Head of caudate nucleus (tissue), 42 donors: ENCODE data around the gene HBA1.
A peak's percentile ranks its signal among the peaks of the same experiment; 100 is the strongest.
"Not testable (repeated sequence)": the region's sequence is repeated elsewhere in the genome, so short reads cannot be mapped to it uniquely, and the experiment has no call there.

Experiments
- DNase-seq, 42 donors: peaks; one replicate each; pipeline versions ENCODE4 v3.0.0 to v3.0.0-alpha.2; 2020 to 2021; ENCODE audit warnings: mixed read lengths in 7 of 42
- intact Hi-C: fragments of 100-400 bp; cut with DNase I; formaldehyde crosslinking; loops from one replicate; pipeline ENCODE4 v1.15.0; 2022

The HBA1 gene

GRCh38 chr16:154217-155030, 22.1 kb upstream of the HBA1 start:
- intact Hi-C loops, result no loop called here
- peak in 3 of 42 donors; percentile 13 to 40 (median 13) for DNase-seq

DNA sequence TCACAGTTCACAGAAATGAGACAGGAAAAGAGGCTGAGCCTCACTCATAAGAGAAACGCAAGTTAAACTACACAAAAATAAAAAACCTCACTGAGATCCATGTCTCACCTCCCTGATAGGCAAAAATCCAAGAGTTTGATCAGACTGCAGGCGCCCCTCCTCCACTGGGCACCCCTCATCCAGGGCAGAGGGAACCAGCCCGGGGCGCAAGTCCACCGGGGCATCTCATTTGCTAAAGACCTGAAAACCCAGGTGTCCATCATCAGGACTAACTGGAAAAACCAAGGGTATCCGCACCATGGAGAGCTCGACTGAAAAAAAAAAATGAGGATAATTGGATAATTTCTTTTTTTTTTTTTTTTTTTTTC, 21.5 kb upstream of the HBA1 start:
- intact Hi-C loops, result no loop called here
- DNase-seq, result peak in 1 of 42 donors; percentile 34

GRCh38 chr16:159136-159849, 17.2 kb upstream of the HBA1 start:
- intact Hi-C loops, result no loop called here
- DNase-seq, result no peak

DNA sequence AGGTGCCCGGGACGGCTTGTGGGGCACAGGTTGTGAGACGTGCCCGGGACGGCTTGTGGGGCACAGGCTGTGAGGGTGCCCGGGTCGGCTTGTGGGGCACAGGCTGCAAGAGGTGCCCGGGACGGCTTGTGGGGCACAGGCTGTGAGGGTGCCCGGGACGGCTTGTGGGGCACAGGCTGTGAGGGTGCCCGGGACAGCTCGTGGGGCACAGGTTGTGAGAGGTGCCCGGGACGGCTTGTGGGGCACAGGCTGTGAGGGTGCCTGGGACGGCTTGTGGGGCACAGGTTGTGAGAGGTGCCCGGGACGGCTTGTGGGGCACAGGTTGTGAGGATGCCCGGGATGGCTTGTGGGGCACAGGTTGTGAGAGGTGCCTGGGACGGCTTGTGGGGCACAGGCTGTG, 16.2 kb upstream of the HBA1 start:
- DNase-seq, intact Hi-C loops: not testable (repeated sequence)

DNA sequence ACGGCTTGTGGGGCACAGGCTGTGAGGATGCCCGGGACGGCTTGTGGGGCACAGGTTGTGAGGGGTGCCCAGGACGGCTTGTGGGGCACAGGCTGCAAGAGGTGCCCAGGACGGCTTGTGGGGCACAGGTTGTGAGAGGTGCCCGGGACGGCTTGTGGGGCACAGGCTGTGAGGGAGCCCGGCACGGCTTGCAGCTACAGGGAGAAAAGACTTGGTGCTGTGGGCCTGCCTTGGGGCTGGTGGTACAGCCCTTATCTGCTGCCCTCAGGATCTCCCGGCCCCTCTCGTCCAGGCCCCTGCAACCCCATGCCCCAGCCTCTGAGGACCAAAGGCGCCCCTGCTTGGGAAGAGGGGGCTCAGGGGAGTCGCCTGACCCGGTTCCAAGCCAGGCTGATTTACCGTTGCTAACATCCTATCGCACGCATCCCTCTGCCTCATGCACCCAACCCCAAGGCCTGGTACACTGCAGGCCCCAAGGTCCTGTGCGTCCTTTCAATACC, 15.7 kb upstream of the HBA1 start:
- no peak for DNase-seq
- intact Hi-C loops, result no loop called here

DNA sequence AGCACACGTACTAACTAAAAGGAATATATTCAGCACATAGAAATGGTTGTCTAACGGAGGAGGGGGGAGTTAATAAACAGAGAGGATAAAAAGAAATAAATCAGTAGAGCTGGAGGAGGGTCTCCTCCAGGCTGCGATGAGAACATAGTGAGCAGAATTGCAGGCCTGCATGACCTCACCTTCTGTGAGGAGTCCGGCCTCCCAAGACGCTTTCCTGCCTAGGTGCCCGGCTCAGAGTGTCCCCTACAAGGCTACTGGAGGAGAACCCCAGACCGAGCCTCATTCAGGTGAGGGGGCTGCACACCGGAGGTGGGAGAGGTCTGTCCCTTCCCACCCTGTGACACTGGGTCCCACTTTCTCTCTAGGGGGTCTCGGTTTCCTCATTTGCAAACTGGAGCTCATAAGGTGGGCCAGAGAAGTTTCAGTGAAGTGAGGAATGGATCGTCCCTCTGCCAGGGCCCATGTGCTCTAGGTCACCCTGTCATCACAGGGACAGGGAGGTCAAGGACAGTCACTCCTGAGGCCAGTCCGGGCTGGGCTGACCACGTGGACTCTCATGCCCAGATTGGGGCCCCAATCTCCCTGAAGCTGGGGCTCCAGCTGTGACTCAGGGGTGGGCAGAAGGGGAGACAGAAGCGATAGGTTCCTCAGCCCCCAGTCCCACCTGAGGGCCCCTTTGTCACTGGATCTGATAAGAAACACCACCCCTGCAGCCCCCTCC, 14.0 kb upstream of the HBA1 start:
- intact Hi-C loops, result no loop called here
- DNase-seq, result no peak

DNA sequence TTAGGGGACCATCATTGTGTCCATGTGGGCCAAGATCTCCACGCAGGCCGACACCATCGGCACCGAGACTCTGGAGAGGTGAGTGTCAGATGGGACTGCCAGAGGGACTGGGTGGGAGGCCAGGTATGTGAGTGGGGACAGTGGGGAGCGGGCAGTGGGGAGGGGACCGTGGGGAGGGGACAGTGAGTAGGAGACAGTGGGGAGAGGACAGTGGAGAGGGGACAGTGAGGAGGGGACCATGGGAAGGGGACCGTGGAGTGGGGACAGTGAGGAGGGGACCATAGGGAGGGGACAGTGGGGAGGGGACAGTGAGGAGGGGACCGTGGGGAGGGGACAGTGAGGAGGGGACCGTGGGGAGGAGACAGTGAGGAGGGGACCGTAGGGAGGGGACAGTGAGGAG, 13.3 kb upstream of the HBA1 start:
- DNase-seq, intact Hi-C loops: not testable (repeated sequence)

DNA sequence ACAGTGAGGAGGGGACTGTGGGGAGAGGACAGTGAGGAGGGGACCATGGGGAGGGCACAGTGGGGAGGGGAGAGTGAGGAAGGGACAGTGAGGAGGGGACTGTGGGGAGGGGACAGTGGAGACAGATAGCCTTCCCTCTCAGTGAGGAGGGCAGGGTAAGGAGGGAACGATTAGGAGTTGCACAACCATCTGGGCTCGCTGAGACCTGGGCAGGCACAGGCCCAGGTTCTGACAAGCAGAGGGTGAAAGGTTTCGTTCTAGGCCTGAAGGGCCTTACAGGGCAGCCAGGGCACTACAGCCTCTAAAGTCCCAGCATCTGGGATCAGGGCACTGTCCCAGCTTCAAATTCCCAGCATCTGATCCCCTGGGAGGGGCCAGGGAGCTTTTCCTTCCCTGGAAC, 12.8 kb upstream of the HBA1 start:
- DNase-seq, intact Hi-C loops: not testable (repeated sequence)

DNA sequence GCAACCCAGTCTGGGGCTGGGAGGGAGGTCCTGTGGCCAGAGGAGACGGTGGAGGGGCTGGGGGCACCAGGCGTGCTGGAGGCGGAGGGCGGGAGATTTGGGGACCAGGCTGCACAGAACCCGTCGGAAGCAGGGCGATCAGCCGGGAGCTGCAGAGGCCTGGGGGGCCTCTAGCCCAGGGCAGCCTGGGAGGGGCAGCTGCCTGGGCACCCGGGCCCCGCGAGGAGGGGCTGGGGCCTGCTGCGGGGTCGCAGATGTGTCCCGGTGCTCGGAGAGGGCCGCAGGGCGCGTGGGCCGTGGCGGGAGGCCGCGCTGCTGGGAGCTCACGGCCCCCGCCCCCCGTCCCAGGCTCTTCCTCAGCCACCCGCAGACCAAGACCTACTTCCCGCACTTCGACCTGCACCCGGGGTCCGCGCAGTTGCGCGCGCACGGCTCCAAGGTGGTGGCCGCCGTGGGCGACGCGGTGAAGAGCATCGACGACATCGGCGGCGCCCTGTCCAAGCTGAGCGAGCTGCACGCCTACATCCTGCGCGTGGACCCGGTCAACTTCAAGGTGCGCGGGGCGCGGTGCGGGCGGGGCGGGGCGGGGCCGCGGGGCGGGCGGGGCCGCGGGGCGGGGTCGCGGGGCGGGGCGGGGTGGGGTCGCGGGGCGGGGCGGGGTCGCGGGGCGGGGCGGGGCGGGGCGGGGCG, 12.2 kb upstream of the HBA1 start:
- DNase-seq, intact Hi-C loops: not testable (repeated sequence)

- DNase-seq, result no peak
- intact Hi-C loops, result no loop called here
Measured at GRCh38 chr16:164827-165538, 11.5 kb upstream of the HBA1 start.

DNA sequence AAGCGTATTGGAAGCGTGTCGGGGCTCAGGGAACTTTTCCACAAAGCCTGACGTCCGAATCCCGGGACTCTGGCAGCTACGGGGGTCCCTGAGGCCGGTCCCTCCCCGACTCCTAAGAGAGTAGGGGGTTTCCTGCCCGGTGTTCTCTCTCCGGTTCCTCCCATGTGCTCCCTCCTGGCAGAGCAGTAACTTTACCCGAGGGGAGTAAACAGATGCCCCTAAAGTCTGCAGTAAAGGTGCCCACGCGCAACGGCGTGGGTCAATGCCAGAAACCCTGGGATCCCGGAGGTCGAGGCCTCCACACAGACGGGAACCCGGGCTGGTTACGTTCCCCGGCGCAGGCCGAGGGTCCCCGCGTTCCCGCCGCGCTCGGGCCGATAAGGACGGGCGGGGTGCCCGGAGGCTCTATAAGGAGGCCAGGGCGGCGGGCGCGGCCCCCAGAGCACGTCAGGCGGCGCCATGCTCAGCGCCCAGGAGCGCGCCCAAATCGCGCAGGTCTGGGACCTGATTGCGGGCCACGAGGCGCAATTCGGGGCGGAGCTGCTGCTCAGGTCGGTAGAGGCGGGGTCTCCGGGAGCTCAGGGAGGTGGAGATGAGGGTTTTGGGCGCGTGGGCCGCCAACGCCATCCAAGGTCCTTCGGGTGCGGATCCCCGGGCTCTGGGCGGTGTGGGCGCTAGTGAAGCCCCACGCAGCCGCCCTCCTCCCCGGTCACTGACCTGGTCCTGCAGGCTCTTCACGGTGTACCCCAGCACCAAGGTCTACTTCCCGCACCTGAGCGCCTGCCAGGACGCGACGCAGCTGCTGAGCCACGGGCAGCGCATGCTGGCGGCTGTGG, 10.7 kb upstream of the HBA1 start, which contains the start of gene HBM:
HBM (plus strand) TSS at position 440 of the 836 bp plus-strand sequence; CDS start at position 460, 20 bp downstream.
- DNase-seq, result peak in 2 of 42 donors; percentile 17 to 33
- intact Hi-C loops, result no loop called here

- intact Hi-C loops, result no loop called here
Measured at GRCh38 chr16:166375-167121, 9.9 kb upstream of the HBA1 start.

DNA sequence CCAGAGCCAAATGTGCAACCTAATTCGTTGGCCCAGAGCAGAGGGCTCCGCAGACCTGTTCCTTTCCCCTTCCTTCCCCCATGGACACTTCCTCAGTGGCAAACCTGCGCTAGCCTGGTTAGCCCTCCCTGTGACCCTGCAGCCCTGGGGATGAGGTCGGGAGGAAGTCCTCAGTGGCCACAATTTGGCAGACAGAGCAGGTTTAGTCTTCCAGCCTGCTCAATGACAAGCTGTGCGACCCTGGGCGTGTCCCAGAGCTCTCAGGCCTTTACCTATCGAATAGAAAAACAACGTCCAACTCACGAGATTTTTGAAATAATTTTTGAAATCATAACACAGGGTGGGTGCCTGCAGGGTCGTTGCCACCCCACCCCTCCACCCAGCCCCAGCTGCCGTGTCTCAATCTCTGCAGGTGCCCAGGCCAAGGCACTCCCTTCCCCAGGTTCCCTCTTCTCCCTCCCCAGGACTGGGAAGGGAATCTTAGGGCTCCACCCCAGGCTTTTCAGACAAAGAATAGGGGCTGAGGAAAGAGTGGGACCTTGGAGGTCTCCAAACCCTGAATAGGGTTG, 9.3 kb upstream of the HBA1 start:
- DNase-seq, result no peak
- intact Hi-C loops, result no loop called here

More at GRCh38 chr16:166375-167121, 9.9 kb upstream of the HBA1 start:
- DNase-seq, result no peak

DNA sequence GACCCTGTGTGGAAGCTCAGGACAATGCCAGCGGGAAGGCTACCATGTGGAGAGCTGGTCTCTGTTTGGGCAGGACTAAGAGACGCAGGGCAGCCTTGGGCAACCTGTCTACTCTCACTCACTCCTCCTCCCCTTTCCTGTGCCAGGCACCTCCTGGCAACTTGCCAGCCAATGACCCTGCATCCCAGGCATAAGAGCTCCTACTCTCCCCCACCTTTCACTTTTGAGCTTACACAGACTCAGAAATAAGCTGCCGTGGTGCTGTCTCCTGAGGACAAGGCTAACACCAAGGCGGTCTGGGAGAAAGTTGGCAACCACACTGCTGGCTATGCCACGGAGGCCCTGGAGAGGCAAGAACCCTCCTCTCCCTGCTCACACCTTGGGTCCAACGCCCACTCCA, 8.1 kb upstream of the HBA1 start:
- intact Hi-C loops, result no loop called here
- DNase-seq, result no peak

DNA sequence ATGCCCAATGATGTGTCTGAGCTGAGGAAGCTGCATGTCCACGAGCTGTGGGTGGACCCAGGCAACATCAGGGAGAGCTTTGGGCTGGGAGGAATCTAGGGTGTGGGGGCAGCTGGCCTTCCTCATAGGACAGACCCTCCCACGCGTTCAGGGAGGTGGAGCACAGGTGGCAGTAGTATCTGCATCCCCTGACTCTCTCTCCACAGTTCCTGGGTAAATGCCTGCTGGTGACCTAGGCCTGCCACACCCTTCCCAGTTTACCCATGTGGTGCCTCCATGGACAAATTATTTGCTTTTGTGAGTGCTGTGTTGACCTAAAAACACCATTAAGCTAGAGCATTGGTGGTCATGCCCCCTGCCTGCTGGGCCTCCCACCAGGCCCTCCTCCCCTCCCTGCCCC, 7.5 kb upstream of the HBA1 start:
- intact Hi-C loops, result no loop called here
- DNase-seq, result no peak

DNA sequence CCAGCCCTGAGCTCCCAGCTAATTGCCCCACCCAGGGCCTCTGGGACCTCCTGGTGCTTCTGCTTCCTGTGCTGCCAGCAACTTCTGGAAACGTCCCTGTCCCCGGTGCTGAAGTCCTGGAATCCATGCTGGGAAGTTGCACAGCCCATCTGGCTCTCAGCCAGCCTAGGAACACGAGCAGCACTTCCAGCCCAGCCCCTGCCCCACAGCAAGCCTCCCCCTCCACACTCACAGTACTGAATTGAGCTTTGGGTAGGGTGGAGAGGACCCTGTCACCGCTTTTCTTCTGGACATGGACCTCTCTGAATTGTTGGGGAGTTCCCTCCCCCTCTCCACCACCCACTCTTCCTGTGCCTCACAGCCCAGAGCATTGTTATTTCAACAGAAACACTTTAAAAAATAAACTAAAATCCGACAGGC, 6.4 kb upstream of the HBA1 start:
- DNase-seq, intact Hi-C loops: not testable (repeated sequence)
